NCI-H774 (cell line): Measurements from ENCODE around the gene OPRD1.

Source experiments
- DNase-seq: peaks from one replicate; lab custom pipeline; 2025; lab: John Stamatoyannopoulos, UW

Gene OPRD1

DNA sequence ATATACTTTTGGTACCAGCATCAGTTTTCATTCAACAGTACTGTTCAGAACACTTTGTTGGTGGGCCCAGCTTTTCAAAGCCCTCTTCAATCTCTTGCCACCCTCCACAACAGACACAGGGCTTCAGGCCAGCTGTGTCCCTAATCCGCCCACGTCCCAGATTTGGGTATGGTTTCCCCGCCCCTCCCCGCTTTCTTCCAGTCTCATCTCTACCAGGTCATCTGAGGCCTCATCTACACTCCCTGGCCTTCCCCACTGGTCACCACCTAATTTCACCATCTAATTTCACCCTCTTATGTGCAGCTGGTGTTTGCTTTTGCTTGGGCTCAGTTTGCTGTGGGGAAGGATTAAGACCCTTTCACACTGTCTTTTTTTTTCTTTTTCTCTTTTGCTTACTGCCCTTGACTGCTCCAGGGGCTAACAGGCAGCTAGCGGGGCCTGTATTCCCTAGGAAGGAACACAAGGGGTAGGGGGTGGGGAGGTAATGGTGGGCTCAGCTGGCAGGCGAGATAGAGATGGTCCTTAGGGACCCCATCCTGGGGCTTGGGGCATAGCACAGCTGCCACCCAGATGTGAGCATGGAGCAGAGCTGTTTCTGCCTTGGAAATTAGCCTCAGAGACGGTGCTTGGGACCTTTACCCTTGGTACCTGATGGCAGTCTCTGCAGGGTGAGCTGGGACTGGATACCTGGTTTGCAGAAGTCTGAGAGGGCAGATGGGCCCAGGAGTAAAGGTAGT is 98.6 kb downstream of the OPRD1 start:
- DNase-seq = no peak

DNA sequence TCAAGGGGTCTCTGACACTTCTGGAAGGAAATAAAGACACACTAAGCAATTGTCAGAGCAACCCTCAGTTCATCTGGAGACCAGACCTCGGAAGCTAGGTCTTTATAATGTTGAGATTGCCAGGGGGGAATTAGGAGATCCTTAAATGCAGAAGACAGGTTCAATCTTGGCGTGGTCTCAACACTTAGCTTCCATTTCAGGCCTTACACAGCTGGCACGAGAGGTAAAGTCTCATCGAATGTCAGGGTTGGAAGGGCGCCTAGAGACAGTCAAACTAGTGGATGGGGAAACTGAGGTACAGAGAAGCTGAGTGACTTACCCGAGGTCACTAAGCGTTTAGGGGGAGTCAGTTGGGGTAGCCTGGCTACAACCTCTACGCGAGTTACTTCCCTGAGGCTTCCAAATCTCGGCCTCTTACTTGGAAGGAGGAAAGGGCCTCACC is 101.8 kb downstream of the OPRD1 start:
- DNase-seq = no peak

DNA sequence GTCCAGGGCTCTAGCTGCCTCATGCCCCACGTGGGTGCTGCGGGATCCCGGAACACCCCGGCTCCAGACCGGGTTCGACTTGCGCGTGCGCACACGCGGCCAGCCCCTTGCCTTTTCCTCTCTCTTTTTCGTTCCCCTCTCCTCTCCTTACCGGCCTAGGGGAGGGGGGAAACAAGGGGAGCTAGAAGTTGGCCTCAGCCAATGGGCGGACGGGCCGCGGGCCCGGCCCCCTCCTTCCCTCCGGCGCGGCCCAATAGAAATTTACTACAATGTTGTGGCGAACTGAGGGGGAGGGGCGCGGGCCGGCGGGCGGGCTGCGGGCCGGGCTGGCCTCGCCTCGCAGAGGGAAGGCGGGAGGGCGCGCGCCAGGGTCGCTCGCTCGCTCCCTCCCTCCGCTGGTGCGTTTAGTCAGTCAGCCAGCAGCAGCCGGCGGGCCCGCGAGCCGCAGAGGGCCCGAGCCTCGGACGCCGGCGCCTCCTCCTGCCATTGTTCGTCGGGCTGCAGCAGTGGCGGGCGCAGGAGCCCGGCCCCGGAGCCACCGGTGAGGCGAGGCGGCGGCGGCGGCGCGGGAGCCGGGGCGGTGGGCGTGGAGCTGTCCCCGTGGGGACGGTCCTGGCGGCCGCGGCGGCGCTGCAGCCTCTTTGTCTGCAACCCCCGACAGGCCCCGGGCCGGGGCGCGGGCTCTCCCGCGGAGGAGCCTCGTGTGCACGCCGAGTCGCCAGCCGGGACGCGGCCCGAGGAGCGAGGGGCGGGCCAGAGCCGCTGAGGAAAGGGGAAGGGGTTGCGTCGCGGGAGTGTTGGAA is 102.5 kb downstream of the OPRD1 start, which contains the start of gene EPB41:
Gene EPB41, plus strand, starts transcription at position 342 of the 803 bp plus-strand sequence. CDS start 72,869 bp downstream, outside the sequence.
- peak; percentile 80 for DNase-seq

DNA sequence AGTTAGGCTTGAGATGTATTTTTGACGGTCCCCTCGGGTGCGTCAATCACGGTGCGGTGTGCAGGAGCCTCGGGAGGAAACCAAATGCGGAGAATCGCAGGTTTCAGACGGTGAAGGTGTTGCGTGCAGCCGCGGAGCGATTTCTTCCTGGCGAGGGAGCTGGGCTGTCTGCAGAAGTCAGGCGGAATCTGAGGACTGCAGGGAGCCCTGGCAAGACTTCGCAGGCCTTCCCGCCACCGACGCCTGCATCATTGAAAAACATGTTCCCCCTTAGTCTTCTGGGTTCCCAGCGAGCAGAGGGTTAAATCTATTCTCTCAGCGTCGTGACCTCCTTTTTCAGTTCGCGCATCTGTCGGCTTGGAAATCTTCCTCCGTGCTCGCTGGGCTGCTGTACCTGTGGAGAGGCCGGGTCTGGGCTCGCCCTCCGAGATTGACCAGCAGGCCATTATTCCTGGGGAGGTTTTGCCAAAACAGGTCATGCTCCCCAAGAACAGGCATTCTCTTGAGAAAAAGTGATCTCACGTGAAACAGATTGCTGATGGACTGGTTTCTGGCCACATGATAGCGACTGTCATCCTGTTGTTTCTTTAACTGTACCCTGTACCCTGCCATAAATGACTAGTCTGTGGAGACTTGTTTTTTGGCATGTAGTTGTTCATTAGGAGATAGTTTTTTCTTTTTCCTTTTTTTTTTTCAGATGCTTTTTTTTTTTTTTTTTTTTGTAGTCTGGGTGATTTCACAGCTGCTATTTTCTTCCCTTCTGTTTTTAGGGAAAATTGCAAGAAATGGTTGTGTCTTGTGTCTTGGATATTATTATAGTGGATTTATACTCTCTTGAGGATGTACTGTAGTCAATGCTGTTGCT is 103.3 kb downstream of the OPRD1 start:
- DNase-seq = no peak

DNA sequence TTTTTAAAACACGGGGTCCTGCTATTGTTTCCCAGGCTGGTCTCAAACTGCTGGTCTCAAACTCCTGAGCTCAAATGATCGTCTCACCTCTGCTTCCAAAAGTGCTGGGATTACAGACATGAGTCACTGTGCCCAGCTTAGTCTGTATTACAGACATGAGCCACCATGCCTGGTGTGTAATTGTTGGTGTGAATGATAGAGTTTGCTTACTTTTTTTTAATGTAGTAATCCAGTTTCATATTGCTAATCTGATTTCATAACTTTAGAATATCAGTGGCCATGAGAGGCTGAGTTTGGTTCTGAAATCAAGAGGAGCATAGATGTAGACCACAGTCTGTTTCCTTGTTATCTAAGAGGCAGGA is 105.8 kb downstream of the OPRD1 start:
- DNase-seq = no peak
